WTC11 (cell line): ENCODE results near the gene TM9SF4. TPM values are rescaled to one million over a fixed set of nuclear protein-coding genes. Genes with fewer than 3 reads are reported as not detected.
A peak's percentile ranks its signal among the peaks of the same experiment; 100 is the strongest.

Experiments used
- ATAC-seq: fragments of 200-7000 bp; cut with Tn5 transposase; 2 replicates; pipeline ENCODE4 v1.10.0; 2021; ENCODE audit warnings: mild to moderate bottlenecking, moderate library complexity
- CTCF ChIA-PET: fragments of 300-600 bp; sonication (Branson Sonifier 250); formaldehyde crosslinking; loops from one replicate; lab custom pipeline; 2021; ENCODE audit warnings: antibody characterized with exemption; lab: Charles Lee
- POLR2A ChIA-PET: fragments of 350-600 bp; sonication (Branson Sonifier 250); formaldehyde crosslinking; loops from one replicate; lab custom pipeline; 2021; ENCODE audit warnings: antibody characterized with exemption; lab: Charles Lee
- DNase-seq: peaks from one replicate; pipeline ENCODE4 v3.0.0; 2021; ENCODE audit warnings: low spot score
- H3K27ac Mint-ChIP-seq: 2 replicates; pipeline ENCODE4 v1.8.0; 2021; ENCODE audit warnings: mixed read lengths
- H3K27me3 Mint-ChIP-seq: 2 replicates; pipeline ENCODE4 v1.8.0; 2021; ENCODE audit warnings: low read depth, mild to moderate bottlenecking, moderate library complexity, mixed read lengths
- H3K36me3 Mint-ChIP-seq: 2 replicates; pipeline ENCODE4 v1.8.0; 2021; ENCODE audit warnings: mixed read lengths
- H3K4me1 Mint-ChIP-seq: 2 replicates; pipeline ENCODE4 v1.8.0; 2022; ENCODE audit warnings: mixed read lengths
- H3K4me3 Mint-ChIP-seq: 2 replicates; pipeline ENCODE4 v1.8.0; 2021; ENCODE audit warnings: mild to moderate bottlenecking, moderate library complexity, mixed read lengths
- H3K9me3 Mint-ChIP-seq: 2 replicates; pipeline ENCODE4 v1.8.0; 2021; ENCODE audit warnings: mixed read lengths
- CREM ChIP-seq: sonication (generic); formaldehyde crosslinking; IDR thresholded peaks from 2 replicates; pipeline ENCODE4 v1.8.1; 2022; ENCODE audit warnings: mild to moderate bottlenecking, missing genetic modification reagents, moderate library complexity
- ESRRA ChIP-seq: sonication (generic); formaldehyde crosslinking; IDR thresholded peaks from 2 replicates; pipeline ENCODE4 v1.8.1; 2022; ENCODE audit warnings: mild to moderate bottlenecking, missing genetic modification reagents, borderline replicate concordance
- GABPB1 ChIP-seq: sonication (generic); formaldehyde crosslinking; IDR thresholded peaks from 2 replicates; pipeline ENCODE4 v1.8.1; 2023; ENCODE audit warnings: mild to moderate bottlenecking, missing genetic modification reagents
- GRHL2 ChIP-seq: fragments of 250-450 bp; sonication (Bioruptor Pico); IDR thresholded peaks from 2 replicates; pipeline ENCODE4 v1.8.0; 2022; ENCODE audit warnings: mild to moderate bottlenecking, moderate library complexity; ENCODE audit not compliant: insufficient replicate concordance, severe bottlenecking
- JUN ChIP-seq: sonication (generic); formaldehyde crosslinking; IDR thresholded peaks from 2 replicates; pipeline ENCODE4 v1.8.0; 2023; ENCODE audit warnings: mild to moderate bottlenecking, missing genetic modification reagents
- MYBL2 ChIP-seq: sonication (generic); formaldehyde crosslinking; IDR thresholded peaks from 2 replicates; pipeline ENCODE4 v1.8.1; 2023; ENCODE audit warnings: mild to moderate bottlenecking, moderate library complexity, missing genetic modification reagents
- NFYB ChIP-seq: sonication (generic); formaldehyde crosslinking; conservative IDR thresholded peaks from 2 replicates; pipeline ENCODE4 v1.8.0; 2022; ENCODE audit warnings: low read depth, missing genetic modification reagents
- NR2C2 ChIP-seq: sonication (generic); formaldehyde crosslinking; IDR thresholded peaks from 2 replicates; pipeline ENCODE4 v1.8.0; 2022; ENCODE audit warnings: mild to moderate bottlenecking, missing genetic modification reagents
- TCF7 ChIP-seq: sonication (generic); formaldehyde crosslinking; IDR thresholded peaks from 2 replicates; pipeline ENCODE4 v1.8.0; 2022; ENCODE audit warnings: mild to moderate bottlenecking, low read depth, missing genetic modification reagents, moderate library complexity
- ZNF232 ChIP-seq: sonication (generic); formaldehyde crosslinking; IDR thresholded peaks from 2 replicates; pipeline ENCODE4 v1.8.0; 2022; ENCODE audit warnings: mild to moderate bottlenecking, missing genetic modification reagents
- total RNA-seq: library from RNA; stranded (reverse); gene quantifications from 3 replicates; pipeline ENCODE4 v1.2.3, GENCODE V29; 2021
- TF ChIP-seq, protein P1 (sequence below): sonication (generic); formaldehyde crosslinking; IDR thresholded peaks from 2 replicates; pipeline ENCODE4 v1.8.1; 2023; ENCODE audit warnings: mild to moderate bottlenecking, missing genetic modification reagents, moderate library complexity
- TF ChIP-seq, protein P2 (sequence below): fragments of 200-600 bp; IDR thresholded peaks from 2 replicates; pipeline ENCODE4 v1.8.0; 2022; ENCODE audit warnings: antibody characterized with exemption
- TF ChIP-seq, protein P3 (sequence below): fragments of 250-450 bp; sonication (Bioruptor Pico); IDR thresholded peaks from 2 replicates; pipeline ENCODE4 v1.9.0; 2021; ENCODE audit warnings: mild to moderate bottlenecking
- TF ChIP-seq, protein P4 (sequence below): sonication (generic); formaldehyde crosslinking; IDR thresholded peaks from 2 replicates; pipeline ENCODE4 v1.8.0; 2022; ENCODE audit warnings: mild to moderate bottlenecking, missing genetic modification reagents
- TF ChIP-seq, protein P5 (sequence below): sonication (generic); formaldehyde crosslinking; IDR thresholded peaks from 2 replicates; pipeline ENCODE4 v1.8.0; 2023; ENCODE audit warnings: mild to moderate bottlenecking, missing genetic modification reagents
- TF ChIP-seq, protein P6 (sequence below): fragments of 250-450 bp; sonication (Bioruptor Pico); IDR thresholded peaks from 2 replicates; pipeline ENCODE4 v1.8.0; 2021; ENCODE audit warnings: mild to moderate bottlenecking
- TF ChIP-seq, protein P7 (sequence below): sonication (generic); formaldehyde crosslinking; IDR thresholded peaks from 2 replicates; pipeline ENCODE4 v1.8.0; 2022; ENCODE audit warnings: missing genetic modification reagents

The TM9SF4 gene
- total RNA-seq, 1 experiment from 2014 or later = 44.8 TPM

DNA sequence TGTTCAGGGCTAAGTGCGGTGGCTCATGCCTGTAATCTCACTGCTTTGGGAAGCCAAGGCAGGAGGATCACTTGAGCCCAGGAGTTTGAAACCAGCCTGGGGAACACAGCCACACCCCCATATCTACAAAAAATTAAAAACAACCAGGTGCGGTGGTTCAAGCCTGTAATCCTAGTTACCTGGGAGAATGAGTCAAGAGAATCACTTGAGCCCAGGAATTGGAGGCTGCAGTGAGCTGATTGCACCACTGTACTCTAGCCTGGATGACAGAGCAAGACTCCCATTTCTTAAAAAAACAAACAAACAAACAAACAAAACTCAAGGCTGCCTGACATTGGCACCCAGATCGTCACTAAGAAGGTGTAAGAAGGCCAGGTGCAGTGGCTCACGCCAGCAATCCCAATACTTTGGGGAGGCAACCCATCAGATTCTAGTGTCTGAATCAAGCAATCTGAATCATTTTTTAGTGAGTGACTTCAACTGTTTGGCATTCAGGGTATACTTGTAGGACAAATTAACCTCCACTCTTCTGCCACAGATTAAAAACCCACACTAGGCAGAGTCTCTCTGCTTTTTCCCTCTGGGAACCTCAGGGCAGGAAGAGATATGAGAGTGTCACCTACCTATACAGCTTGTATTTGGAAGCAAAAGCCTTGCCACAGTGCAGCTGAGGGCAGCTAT is 91.9 kb downstream of the TM9SF4 start:
- TF ChIP-seq, protein P1, sequence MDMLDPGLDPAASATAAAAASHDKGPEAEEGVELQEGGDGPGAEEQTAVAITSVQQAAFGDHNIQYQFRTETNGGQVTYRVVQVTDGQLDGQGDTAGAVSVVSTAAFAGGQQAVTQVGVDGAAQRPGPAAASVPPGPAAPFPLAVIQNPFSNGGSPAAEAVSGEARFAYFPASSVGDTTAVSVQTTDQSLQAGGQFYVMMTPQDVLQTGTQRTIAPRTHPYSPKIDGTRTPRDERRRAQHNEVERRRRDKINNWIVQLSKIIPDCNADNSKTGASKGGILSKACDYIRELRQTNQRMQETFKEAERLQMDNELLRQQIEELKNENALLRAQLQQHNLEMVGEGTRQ (CRISPR knock-in tag) = no peak
- TF ChIP-seq, protein P2, sequence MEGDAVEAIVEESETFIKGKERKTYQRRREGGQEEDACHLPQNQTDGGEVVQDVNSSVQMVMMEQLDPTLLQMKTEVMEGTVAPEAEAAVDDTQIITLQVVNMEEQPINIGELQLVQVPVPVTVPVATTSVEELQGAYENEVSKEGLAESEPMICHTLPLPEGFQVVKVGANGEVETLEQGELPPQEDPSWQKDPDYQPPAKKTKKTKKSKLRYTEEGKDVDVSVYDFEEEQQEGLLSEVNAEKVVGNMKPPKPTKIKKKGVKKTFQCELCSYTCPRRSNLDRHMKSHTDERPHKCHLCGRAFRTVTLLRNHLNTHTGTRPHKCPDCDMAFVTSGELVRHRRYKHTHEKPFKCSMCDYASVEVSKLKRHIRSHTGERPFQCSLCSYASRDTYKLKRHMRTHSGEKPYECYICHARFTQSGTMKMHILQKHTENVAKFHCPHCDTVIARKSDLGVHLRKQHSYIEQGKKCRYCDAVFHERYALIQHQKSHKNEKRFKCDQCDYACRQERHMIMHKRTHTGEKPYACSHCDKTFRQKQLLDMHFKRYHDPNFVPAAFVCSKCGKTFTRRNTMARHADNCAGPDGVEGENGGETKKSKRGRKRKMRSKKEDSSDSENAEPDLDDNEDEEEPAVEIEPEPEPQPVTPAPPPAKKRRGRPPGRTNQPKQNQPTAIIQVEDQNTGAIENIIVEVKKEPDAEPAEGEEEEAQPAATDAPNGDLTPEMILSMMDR = no peak
- TF ChIP-seq, protein P3, sequence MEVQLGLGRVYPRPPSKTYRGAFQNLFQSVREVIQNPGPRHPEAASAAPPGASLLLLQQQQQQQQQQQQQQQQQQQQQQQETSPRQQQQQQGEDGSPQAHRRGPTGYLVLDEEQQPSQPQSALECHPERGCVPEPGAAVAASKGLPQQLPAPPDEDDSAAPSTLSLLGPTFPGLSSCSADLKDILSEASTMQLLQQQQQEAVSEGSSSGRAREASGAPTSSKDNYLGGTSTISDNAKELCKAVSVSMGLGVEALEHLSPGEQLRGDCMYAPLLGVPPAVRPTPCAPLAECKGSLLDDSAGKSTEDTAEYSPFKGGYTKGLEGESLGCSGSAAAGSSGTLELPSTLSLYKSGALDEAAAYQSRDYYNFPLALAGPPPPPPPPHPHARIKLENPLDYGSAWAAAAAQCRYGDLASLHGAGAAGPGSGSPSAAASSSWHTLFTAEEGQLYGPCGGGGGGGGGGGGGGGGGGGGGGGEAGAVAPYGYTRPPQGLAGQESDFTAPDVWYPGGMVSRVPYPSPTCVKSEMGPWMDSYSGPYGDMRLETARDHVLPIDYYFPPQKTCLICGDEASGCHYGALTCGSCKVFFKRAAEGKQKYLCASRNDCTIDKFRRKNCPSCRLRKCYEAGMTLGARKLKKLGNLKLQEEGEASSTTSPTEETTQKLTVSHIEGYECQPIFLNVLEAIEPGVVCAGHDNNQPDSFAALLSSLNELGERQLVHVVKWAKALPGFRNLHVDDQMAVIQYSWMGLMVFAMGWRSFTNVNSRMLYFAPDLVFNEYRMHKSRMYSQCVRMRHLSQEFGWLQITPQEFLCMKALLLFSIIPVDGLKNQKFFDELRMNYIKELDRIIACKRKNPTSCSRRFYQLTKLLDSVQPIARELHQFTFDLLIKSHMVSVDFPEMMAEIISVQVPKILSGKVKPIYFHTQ (CRISPR knock-in tag) = no peak
- DNase-seq (no peak), ATAC-seq (no peak)
- no peaks in the 10 kb centered on the region for H3K9me3 Mint-ChIP-seq
- H3K4me1 Mint-ChIP-seq = peaks cover 39% of the 10 kb centered on the region
- ChIA-PET POLR2A (interaction anchor here (0.5 kb wide), 1 partner anchor 45 kb away, joined by 3 read pairs; no protein-coding TSS in a partner anchor), CTCF (no interaction called here)
- peaks cover 44% of the 10 kb centered on the region for H3K36me3 Mint-ChIP-seq
- H3K27me3 Mint-ChIP-seq = no peaks in the 10 kb centered on the region
- no peak overlapping the region for H3K27ac Mint-ChIP-seq
- no peak overlapping the region for H3K4me3 Mint-ChIP-seq

DNA sequence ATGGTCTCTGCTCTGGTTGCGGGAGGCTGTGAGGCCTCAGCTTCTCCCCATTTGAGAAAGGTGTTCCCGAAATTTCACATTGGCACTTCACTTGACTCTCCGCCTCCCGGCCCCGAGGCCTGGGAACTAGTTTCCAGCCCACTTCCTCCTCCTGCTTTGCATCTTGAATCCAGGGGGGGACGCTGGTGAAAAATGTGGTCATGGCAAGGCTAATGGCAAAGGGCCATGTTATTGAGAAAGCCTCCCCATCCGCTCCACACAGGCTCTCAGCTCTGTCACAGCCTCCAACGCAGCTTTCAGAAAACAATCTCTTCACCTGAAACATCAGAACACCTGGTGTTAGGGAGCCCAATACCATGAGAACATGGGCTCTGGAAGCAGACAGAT is 92.5 kb downstream of the TM9SF4 start:
- H3K36me3 Mint-ChIP-seq = peaks cover 40% of the 10 kb centered on the region
- H3K27ac Mint-ChIP-seq = peak overlapping the region; percentile 26; the same call in 1 of the 2 replicates
- no peaks in the 10 kb centered on the region for H3K27me3 Mint-ChIP-seq
- H3K4me3 Mint-ChIP-seq = no peak overlapping the region
- POLR2A ChIA-PET = no interaction called here
- CTCF ChIA-PET = no interaction called here
- peaks cover 44% of the 10 kb centered on the region for H3K4me1 Mint-ChIP-seq
- DNase-seq (no peak), ATAC-seq (no peak)
- H3K9me3 Mint-ChIP-seq = no peaks in the 10 kb centered on the region
- TF ChIP-seq, protein P4, sequence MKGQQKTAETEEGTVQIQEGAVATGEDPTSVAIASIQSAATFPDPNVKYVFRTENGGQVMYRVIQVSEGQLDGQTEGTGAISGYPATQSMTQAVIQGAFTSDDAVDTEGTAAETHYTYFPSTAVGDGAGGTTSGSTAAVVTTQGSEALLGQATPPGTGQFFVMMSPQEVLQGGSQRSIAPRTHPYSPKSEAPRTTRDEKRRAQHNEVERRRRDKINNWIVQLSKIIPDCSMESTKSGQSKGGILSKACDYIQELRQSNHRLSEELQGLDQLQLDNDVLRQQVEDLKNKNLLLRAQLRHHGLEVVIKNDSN (CRISPR knock-in tag) = no peak
- no peak for TF ChIP-seq ESRRA (CRISPR knock-in tag)
- TF ChIP-seq, protein P5, sequence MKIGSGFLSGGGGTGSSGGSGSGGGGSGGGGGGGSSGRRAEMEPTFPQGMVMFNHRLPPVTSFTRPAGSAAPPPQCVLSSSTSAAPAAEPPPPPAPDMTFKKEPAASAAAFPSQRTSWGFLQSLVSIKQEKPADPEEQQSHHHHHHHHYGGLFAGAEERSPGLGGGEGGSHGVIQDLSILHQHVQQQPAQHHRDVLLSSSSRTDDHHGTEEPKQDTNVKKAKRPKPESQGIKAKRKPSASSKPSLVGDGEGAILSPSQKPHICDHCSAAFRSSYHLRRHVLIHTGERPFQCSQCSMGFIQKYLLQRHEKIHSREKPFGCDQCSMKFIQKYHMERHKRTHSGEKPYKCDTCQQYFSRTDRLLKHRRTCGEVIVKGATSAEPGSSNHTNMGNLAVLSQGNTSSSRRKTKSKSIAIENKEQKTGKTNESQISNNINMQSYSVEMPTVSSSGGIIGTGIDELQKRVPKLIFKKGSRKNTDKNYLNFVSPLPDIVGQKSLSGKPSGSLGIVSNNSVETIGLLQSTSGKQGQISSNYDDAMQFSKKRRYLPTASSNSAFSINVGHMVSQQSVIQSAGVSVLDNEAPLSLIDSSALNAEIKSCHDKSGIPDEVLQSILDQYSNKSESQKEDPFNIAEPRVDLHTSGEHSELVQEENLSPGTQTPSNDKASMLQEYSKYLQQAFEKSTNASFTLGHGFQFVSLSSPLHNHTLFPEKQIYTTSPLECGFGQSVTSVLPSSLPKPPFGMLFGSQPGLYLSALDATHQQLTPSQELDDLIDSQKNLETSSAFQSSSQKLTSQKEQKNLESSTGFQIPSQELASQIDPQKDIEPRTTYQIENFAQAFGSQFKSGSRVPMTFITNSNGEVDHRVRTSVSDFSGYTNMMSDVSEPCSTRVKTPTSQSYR (CRISPR knock-in tag) = no peak
- TF ChIP-seq, protein P6, sequence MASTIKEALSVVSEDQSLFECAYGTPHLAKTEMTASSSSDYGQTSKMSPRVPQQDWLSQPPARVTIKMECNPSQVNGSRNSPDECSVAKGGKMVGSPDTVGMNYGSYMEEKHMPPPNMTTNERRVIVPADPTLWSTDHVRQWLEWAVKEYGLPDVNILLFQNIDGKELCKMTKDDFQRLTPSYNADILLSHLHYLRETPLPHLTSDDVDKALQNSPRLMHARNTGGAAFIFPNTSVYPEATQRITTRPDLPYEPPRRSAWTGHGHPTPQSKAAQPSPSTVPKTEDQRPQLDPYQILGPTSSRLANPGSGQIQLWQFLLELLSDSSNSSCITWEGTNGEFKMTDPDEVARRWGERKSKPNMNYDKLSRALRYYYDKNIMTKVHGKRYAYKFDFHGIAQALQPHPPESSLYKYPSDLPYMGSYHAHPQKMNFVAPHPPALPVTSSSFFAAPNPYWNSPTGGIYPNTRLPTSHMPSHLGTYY (CRISPR knock-in tag) = no peak
- TF ChIP-seq TCF7 (CRISPR knock-in tag) = no peak
- no peak for TF ChIP-seq GABPB1
- TF ChIP-seq ZNF232 = no peak
- TF ChIP-seq, protein P2 = no peak
- no peak for TF ChIP-seq NR2C2 (CRISPR knock-in tag)
- TF ChIP-seq NFYB (CRISPR knock-in tag) = no peak
- no peak for TF ChIP-seq GRHL2 (CRISPR knock-in tag)
- TF ChIP-seq, protein P7, sequence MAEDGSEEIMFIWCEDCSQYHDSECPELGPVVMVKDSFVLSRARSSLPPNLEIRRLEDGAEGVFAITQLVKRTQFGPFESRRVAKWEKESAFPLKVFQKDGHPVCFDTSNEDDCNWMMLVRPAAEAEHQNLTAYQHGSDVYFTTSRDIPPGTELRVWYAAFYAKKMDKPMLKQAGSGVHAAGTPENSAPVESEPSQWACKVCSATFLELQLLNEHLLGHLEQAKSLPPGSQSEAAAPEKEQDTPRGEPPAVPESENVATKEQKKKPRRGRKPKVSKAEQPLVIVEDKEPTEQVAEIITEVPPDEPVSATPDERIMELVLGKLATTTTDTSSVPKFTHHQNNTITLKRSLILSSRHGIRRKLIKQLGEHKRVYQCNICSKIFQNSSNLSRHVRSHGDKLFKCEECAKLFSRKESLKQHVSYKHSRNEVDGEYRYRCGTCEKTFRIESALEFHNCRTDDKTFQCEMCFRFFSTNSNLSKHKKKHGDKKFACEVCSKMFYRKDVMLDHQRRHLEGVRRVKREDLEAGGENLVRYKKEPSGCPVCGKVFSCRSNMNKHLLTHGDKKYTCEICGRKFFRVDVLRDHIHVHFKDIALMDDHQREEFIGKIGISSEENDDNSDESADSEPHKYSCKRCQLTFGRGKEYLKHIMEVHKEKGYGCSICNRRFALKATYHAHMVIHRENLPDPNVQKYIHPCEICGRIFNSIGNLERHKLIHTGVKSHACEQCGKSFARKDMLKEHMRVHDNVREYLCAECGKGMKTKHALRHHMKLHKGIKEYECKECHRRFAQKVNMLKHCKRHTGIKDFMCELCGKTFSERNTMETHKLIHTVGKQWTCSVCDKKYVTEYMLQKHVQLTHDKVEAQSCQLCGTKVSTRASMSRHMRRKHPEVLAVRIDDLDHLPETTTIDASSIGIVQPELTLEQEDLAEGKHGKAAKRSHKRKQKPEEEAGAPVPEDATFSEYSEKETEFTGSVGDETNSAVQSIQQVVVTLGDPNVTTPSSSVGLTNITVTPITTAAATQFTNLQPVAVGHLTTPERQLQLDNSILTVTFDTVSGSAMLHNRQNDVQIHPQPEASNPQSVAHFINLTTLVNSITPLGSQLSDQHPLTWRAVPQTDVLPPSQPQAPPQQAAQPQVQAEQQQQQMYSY = no peak
- no peak for TF ChIP-seq MYBL2 (CRISPR knock-in tag)
- TF ChIP-seq JUN (CRISPR knock-in tag) = no peak
- TF ChIP-seq CREM (CRISPR knock-in tag) = no peak
